Measurements from ENCODE around the gene RD3L.

The RD3L gene

DNA sequence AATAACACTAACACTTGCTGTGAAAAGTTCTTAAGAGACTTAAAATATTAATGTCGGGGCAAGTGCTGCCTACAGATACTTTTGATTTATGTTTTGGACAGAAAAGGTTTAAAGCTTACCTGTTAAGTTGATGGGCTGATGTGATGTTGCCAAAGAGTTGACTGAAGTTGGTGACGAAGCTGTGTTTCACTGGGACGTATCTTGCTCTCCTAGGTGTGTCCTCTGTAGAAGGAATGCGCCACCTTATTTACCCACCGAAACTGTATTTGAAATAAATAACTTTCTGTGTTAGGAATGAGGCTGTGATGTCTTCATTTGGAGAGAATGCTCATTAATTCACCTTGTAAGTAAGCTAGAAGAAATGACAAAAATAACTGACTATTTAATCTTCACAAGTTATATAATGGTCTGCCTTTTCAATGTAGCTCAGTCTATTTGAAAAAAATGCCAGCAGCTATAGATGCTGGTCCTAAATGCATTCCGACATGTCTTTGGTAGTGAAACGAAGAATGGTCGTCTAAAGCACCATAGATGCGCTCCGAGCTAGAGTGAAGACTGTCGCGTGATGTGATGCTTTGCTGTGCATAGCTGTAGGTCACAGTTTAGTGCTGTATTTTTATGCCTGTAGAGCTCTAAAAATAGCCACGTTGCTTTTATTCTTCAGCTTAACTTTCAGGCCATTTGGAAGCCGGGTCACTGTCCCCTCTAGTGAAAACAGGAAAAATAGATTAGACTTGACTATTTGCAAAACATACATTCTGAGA is at the start of gene RD3L:
TSS of gene RD3L (minus strand) at position 557 of the 764 bp plus-strand sequence. CDS start 834 bp downstream, outside the sequence.
- DNase-seq, result no peak

DNA sequence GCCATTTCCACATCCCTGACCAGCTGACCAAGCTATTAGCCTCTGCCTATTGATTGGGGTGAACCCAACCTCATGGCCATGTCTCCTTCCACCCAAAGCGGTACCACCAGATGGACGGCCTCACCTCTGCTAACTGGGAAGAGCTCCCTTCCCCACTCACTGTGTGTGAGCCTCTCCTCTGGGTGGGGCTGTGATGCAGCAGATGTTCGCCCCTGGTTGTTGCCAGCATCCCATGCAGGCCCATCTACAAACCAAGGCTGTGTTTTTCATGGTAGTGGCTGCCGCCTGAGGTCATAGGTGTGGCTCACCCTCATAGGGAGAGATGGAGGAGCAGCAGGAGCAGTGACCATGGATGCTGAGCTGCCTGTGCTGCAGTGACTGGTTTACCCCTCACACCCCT is 47.6 kb upstream of the RD3L start:
- DNase-seq, result no peak

DNA sequence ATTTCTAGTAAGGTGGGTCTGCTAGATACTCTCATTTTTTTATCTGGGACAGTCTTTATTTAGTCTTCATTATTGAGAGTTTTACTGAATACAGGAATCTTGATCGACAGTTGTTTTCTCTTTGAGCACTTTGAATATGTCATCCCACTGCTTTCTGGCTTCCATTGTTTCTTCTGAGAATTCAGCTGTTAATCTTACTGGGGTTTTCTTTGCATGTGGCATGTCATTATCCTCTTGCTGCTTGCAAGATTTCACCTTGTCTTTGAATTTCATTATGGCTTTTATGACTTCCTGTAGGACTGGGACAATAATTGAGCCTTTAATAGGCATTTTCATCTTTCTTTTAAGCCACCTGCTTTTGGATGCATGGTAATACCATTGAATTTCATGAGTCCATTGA is 46.7 kb upstream of the RD3L start:
- DNase-seq, result no peak

- no peak for DNase-seq
These were observed 41.9 kb upstream of the RD3L start for GRCh38 chr14:103984196-103984595.

DNA sequence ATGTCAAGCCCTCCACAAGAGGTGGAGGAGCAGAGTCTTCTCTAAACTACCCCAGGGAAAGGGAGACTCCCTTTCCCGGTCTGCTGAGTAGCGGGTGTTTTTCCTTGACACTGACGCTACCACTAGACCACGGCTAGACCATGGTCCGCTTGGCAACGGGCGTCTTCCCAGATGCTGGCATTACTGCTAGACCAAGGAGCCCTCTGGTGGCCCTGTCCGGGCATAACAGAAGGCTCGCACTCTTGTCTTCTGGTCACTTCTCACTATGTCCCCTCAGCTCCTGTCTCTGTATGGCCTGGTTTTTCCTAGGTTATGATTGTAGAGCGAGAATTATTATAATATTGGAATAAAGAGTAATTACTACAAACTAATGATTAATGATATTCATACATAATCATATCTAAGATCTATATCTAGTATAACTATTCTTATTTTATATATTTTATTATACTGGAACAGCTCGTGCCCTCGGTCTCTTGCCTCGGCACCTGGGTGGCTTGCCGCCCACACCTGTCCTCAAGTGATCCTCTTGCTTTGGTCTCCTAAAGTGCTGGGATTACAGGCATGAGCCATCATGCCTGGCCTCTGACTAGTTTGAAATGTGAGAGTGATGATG is 38.4 kb upstream of the RD3L start:
- DNase-seq, result peak; percentile 41 to 47

DNA sequence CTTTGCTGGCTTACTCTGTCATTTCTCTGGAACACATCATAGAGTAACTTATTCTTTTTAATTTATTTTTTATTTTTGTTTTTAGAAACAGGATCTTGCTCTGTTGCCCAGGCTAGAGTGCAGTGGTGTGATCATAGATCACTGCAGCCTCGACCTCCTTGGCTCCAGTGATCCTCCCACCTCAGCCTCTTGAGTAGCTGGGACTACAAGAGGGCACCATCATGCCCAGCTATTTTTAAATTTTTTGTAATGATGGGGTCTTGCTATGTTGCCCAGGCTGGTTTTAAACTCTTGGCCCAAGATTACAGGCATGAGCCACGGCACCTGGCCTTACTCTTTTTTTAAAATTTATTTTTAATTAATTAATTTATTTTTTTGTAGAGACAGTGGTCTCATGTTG is 32.2 kb upstream of the RD3L start:
- no peak for DNase-seq

GRCh38 chr14:103973354-103973753 is 31.0 kb upstream of the RD3L start:
- no peak for DNase-seq

DNA sequence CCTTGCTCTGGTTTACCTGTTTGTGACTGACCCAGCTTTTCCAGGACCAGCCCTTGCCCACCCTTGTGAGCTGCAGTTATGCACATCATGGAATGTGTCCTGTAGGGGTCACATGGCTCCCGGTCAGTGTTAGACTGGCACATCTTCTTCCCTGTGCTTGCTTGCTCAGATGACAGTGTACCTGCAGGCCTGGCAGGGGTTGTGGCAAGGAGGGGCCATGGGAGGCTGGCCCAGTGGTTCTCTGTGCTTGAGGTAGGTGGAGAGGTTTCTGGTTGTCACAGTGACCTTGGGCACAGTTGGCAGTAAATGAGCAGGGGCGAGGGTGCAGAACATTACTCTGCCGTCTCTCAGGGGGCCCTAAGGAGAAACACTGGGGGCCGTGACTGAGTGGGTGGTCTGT is 27.6 kb upstream of the RD3L start:
- no peak for DNase-seq

GRCh38 chr14:103966631-103967030 is 24.3 kb upstream of the RD3L start:
- DNase-seq, result no peak

DNA sequence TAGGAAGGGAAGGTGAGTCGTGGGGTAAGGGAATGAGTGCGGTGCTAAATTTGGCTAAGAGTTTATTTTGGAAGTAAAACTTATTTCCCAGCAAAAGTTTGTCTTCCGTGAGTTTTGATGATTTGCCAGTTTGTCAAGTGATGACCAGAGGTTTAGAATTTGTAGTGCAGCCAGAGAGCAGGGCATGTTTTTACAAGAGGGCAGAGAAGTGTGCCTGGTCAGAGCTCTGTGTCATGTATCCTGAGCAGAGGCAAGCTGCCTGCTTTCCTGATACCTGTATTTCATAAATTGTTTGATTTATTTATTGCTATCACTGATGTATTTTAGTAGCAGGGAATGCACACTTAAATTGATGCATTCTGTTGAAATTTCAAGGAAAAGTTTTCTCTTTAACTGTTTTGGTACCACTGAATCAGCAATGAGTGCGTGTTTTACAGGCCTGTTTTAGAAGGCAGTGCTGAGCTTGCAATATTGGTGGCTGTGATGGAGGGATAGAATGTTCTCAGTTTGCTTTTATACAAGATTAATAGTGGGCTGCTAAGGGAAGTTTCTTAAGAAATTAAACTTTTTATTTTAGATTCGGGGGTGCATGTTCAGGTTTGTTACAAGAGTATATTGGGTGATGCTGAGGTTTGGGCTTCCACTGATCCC is 19.7 kb upstream of the RD3L start:
- no peak for DNase-seq

- DNase-seq, result no peak
These were observed 18.2 kb upstream of the RD3L start for GRCh38 chr14:103960457-103961055.

DNA sequence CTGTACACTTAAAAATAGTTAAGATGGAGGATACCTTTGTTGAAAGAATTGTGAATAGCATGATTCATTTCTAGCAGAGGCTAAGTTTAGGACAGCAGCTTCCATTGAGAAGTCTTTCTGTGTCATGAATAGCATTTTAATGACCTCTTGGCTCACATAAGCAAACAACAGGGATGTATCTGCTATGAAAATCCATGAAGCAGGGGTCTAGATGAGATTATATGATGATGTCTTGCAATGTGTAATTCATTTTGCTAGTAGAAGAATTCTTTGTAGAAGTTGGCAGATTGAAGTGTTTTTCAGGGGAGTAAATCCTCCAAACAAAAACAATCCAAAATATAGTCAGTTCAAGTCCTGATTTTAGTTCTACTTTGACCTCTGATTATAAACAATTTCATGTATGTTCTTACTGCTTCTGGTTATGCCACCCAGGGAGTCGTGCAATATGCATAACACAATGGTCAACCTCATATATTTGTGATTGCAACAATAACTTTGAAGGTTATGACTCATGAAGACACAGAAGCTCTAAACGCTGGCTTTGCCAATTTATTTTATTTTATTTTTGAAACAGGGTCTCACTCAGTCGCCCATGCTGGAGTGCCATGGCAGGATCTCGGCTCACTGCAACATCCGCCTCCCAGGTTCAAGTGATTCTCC is 6.9 kb upstream of the RD3L start:
- no peak for DNase-seq

- no peak for DNase-seq
These were observed 6.1 kb upstream of the RD3L start for GRCh38 chr14:103948442-103948841.

- no peak for DNase-seq
These were observed 4.6 kb upstream of the RD3L start for GRCh38 chr14:103946975-103947374.

- no peak for DNase-seq
These were observed 1.3 kb upstream of the RD3L start for GRCh38 chr14:103943673-103944072.

- DNase-seq, result no peak
These were observed 867 bp downstream of the RD3L start for GRCh38 chr14:103941462-103941861.

GRCh38 chr14:103935102-103935501 is 7.2 kb downstream of the RD3L start:
- DNase-seq, result no peak

- no peak for DNase-seq
These were observed 9.4 kb downstream of the RD3L start for GRCh38 chr14:103932791-103933490.

DNA sequence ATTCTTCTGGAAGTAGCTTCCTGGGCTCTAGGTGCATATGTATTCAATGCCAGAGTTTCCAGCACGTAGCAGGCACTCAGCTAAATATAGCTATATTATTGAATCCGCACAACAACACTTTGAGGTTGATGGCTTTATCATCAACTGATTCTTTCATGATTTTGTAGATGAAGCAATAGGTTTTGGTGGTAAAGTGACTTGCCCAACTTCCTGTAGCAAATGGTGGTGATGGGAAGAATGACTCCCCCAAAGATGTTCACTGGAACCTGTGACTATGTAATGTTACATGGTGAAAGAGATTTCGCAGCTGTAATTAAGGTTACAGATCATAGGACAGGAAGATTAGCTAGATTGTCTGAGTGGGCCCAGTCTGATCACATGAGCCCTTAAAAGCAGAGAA is 10.9 kb downstream of the RD3L start:
- no peak for DNase-seq

GRCh38 chr14:103930051-103930604 is 12.2 kb downstream of the RD3L start:
- no peak for DNase-seq

DNA sequence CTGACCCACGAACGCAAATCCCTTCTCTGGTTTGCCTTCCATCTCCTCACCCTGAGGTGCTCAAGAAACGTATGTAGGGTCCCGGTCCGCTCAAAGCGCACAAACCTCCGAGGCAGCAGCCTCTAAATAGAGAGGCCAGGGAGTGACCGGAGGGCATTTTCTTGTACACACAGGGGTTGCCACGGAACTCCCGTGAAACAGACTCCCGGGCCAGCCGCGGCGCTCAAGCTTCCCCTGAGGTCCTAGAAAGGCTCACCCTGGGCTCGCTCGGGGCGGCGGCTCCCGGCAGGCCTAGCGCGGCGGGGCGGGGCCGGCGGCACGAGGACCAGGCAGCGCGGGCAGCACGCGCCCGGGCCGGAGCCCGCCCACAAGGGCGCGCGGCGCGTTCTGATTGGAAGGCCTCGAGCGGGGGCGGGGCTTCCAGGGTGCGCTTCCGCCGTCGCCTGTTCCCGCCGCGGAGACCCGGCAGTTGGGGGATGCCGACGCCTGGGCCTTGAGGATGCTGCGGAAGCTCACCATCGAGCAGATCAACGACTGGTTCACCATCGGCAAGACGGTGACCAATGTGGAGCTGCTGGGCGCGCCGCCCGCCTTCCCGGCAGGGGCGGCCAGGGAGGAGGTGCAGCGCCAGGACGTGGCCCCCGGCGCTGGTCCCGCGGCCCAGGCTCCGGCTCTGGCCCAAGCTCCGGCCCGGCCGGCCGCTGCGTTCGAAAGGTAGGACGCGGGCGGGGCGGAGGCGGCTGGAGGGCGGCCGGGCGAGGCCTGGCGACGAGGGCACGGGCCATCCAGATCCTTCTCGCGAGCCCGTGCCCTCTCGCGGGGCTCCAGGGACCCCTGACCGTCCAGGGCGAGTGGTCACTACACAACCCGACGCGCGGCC is 14.1 kb downstream of the RD3L start, which contains the start of gene TDRD9:
TSS of gene TDRD9 (plus strand) at position 446 of the 880 bp plus-strand sequence. CDS start at position 500, 54 bp downstream.
- DNase-seq, result no peak

Data from NCI-H446 (cell line).